ENCODE measurements around the gene FAM53B.

Gene FAM53B

GRCh38 chr10:124692100-124692446 lies 52.1 kb downstream of the FAM53B start:
- peaks cover 28% of the 10 kb centered on the region for H3K4me1 Mint-ChIP-seq
- no peak overlapping the region for H3K4me3 Mint-ChIP-seq
- no peaks in the 10 kb centered on the region for H3K9me3 Mint-ChIP-seq
- H3K27ac Mint-ChIP-seq, result peak overlapping the region in 1 of 3 experiments; percentile 86
- no peak for TF ChIP-seq CTCF (IDR thresholded peaks at IDR 0.05; ENCODE audit: unreplicated experiment in 3 of 3)
- no peaks in the 10 kb centered on the region for H3K27me3 Mint-ChIP-seq (ENCODE audit: low read depth)
- peaks cover 45% of the 10 kb centered on the region for H3K36me3 Mint-ChIP-seq (ENCODE audit: low read depth)

GRCh38 chr10:124691421-124692099 lies 52.6 kb downstream of the FAM53B start:
- Mint-ChIP-seq H3K4me1 (peaks cover 25% of the 10 kb centered on the region), H3K27ac (peak overlapping the region in 1 of 3 experiments; percentile 86), H3K27me3 (ENCODE audit: low read depth) (no peaks in the 10 kb centered on the region), H3K36me3 (ENCODE audit: low read depth) (peaks cover 45% of the 10 kb centered on the region), H3K4me3 (no peak overlapping the region), H3K9me3 (no peaks in the 10 kb centered on the region)
- no peak for TF ChIP-seq CTCF (IDR thresholded peaks at IDR 0.05; ENCODE audit: unreplicated experiment in 3 of 3)

- no peak overlapping the region for H3K4me3 Mint-ChIP-seq
- TF ChIP-seq CTCF (IDR thresholded peaks at IDR 0.05; ENCODE audit: unreplicated experiment in 3 of 3), result no peak
- H3K4me1 Mint-ChIP-seq, result peaks cover 23% of the 10 kb centered on the region
- peak overlapping the region in 1 of 3 experiments; percentile 86 for H3K27ac Mint-ChIP-seq
- peaks cover 41% of the 10 kb centered on the region for H3K36me3 Mint-ChIP-seq (ENCODE audit: low read depth)
- no peaks in the 10 kb centered on the region for H3K9me3 Mint-ChIP-seq
- no peaks in the 10 kb centered on the region for H3K27me3 Mint-ChIP-seq (ENCODE audit: low read depth)
Measured at GRCh38 chr10:124691002-124691401, 53.2 kb downstream of the FAM53B start.

- no peak for TF ChIP-seq CTCF (IDR thresholded peaks at IDR 0.05; ENCODE audit: unreplicated experiment in 3 of 3)
- Mint-ChIP-seq H3K4me3 (no peak overlapping the region), H3K9me3 (no peaks in the 10 kb centered on the region), H3K36me3 (ENCODE audit: low read depth) (peaks cover 35% of the 10 kb centered on the region), H3K27me3 (ENCODE audit: low read depth) (no peaks in the 10 kb centered on the region), H3K27ac (no peak overlapping the region), H3K4me1 (peaks cover 23% of the 10 kb centered on the region)
Measured at GRCh38 chr10:124689911-124690498, 54.2 kb downstream of the FAM53B start.

- Mint-ChIP-seq H3K27me3 (ENCODE audit: low read depth) (no peaks in the 10 kb centered on the region), H3K9me3 (no peaks in the 10 kb centered on the region), H3K4me1 (peaks cover 20% of the 10 kb centered on the region), H3K36me3 (ENCODE audit: low read depth) (peaks cover 35% of the 10 kb centered on the region), H3K4me3 (no peak overlapping the region), H3K27ac (no peak overlapping the region)
- TF ChIP-seq CTCF (IDR thresholded peaks at IDR 0.05; ENCODE audit: unreplicated experiment in 3 of 3), result no peak
Measured at GRCh38 chr10:124688889-124689670, 55.1 kb downstream of the FAM53B start.
